AML-193 (cell line): ENCODE data around the gene FAXDC2.

ENCODE experiments used
- DNase-seq, 2 experiments: peaks; one replicate each; lab custom pipeline; 2025; lab: John Stamatoyannopoulos, UW

The FAXDC2 gene

GRCh38 chr5:154797762-154798161 is 52.6 kb downstream of the FAXDC2 start:
- DNase-seq: no peak

DNA sequence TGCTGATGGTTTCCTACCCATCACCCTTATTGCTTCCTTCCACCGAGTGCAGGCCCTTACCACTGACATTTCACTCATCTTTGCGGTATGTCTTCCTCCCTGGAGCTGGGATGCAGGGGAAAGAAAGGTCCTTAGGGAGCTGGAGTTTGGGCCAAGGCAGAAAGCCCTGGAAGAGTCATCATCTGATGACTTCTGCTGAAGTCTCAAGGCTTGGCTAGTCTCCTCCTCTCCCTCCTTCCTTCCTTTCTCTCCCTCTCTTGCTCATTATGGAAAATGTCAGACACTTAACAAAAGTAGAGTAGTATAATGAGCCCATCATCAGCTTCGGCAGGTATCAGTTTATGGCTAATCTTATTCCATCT is 55.2 kb downstream of the FAXDC2 start:
- no peak for DNase-seq

DNA sequence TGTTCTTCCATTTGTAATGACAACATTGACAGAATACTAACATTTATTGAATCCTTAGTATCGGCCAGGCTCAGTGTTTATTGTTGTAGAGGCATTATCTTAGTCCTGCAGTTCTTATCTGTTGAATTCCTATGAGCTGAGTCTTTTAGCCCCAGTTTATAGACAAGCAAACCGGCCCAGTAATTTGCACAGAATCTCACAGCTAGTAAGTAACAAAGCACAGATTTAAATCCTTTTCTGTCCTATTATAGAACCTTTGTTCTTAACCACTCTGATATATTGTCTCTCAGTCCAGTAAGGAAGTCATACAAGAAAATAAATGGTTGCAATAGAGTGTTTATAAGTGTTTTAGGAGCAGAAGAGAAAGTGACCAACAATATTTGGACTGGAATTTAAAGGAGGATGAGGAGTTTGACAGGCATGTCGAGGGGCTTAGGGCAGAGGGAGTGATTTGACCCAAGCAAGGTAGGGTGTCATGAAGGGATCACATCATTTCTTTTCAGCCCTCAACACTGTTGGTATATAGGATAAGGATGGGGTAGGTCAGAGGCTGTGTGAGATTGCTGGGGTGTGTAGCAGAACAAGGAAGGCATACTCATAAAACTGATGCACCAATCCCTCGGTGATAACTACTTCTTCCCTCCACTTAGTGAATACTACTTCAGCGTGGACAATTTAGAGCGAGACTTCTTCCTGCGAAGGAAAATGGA is 55.7 kb downstream of the FAXDC2 start:
- DNase-seq: no peak

DNA sequence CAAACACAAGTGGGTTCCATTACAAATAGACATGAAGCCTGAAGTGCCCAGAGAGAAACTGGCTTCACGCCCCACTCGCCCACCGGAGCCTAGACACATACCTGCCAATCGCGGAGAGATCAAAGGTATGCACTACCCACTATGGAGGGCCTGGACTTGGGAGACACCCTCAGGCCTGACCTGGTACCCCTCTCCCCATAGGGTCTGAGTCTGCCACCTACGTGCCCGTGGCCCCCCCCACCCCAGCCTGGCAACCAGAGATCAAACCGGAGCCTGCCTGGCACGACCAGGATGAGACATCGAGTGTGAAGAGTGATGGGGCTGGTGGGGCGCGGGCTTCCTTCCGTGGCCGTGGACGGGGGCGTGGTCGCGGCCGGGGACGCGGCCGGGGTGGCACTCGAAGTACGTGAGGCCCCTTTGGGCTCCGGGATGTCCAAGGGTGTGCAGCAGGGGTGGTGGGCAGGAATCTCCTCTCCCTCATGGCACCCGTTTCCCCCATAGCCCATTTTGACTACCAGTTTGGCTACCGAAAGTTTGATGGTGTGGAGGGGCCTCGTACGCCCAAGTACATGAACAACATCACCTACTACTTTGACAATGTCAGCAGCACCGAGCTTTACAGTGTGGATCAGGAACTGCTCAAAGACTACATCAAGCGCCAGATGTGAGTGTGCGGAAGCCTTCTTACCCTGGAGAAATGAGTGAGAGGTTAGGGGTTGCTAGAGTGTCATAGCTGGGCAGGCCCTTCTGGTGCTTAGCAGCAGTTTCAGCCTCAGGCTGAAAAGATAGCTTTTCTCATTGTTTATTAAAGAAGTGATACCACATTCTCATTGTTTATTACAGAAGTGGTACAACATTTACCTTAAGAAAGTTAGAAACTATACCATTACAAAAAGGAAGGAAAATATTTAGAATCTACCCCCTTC is 56.5 kb downstream of the FAXDC2 start:
- no peak for DNase-seq

DNA sequence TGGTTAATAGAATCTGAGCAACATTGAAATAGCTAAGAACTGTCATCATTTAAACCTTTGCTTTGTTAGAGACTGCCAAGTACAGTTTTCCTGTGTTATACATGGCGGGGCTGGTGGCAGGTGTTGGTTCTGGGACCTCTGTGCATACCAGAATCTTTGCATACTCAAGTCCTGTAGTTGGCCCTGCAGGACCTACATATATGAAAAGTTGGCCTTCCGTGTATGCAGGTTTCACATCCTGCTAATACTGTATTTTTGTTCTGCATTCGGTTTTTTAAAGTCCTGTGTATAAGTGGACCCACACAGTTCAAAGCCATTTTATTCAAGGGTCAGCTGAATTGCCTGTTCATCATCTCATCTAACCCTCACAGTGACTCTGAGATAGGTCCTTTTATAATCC is 58.9 kb downstream of the FAXDC2 start:
- no peak for DNase-seq

- no peak for DNase-seq
These were observed 62.2 kb downstream of the FAXDC2 start for GRCh38 chr5:154788212-154788611.

GRCh38 chr5:154786414-154786813 is 64.0 kb downstream of the FAXDC2 start:
- DNase-seq: no peak

GRCh38 chr5:154784856-154785255 is 65.5 kb downstream of the FAXDC2 start:
- no peak for DNase-seq

DNA sequence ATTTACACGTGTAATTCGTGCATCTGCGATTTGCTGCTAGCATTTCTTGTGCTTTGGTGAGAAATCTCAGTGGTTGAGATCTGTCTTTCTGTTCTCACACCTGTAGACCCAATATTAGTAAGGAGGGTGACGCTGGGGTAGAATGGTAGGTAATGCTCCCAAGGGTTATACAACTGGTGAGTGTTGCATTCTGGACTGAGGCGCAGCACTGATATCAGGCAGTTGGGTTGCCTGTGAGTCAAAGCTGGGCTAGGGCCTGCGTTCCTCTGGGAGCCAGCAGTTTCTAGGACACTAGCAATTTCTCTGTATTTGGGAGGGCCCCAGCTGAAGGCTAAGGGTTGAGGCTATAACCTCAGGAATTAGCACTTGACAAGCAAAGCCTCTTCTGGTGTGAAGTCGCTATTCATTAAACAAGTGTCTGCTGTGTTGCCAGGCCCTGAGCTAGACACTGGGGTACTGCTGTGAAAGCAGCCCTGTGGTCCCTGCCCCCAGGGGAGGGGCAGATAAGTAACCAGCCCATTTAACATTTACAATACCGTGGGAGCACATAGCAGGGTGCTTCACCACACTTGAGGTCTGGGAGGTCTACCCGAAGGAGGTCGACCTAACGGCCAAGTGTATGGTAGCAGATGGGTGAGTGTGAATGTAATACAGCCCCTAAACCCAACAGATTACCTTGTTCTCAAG is 66.5 kb downstream of the FAXDC2 start:
- no peak for DNase-seq

- no peak for DNase-seq
These were observed 67.4 kb downstream of the FAXDC2 start for GRCh38 chr5:154782812-154783592.

DNA sequence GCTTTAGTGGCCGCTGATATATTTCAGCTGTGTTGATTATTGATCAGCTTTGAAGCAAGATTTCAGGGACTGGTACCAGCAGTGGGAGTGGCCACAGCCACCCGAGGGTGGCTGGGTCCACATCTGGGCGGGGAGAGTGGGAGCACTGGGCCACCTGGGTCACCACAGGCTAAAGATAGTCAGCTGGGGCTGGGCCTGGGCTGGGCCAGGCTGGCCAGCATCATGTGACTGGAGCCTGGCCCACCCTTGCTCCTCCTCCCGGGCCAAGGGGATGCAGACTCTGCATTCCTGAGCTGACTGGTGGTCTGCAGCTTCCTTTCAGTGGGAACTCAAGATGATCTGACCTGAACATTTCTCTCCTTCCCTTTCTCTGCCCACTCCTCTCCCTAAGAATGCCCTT is 68.1 kb downstream of the FAXDC2 start:
- no peak for DNase-seq

- DNase-seq: no peak
These were observed 70.3 kb downstream of the FAXDC2 start for GRCh38 chr5:154780128-154780527.

GRCh38 chr5:154779105-154779504 is 71.3 kb downstream of the FAXDC2 start:
- no peak for DNase-seq

DNA sequence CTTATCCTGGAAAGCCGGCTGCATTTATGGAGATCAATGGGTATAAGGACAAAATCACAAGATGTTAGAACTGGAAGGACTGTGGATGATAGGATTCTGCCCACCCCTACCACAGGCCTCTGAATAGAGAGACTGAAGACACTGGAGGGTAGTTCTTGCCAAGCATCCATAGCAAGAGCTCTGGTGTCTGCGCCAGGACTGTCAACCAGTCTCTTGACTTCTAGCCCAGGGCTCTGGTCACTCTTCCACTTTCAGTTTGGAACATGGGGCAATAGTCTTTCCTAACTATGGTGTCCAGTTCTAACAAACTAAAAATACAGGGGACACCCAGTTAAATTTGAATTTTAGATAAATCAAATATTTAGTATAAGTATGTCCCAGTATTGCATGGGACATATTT is 71.9 kb downstream of the FAXDC2 start:
- DNase-seq: no peak

DNA sequence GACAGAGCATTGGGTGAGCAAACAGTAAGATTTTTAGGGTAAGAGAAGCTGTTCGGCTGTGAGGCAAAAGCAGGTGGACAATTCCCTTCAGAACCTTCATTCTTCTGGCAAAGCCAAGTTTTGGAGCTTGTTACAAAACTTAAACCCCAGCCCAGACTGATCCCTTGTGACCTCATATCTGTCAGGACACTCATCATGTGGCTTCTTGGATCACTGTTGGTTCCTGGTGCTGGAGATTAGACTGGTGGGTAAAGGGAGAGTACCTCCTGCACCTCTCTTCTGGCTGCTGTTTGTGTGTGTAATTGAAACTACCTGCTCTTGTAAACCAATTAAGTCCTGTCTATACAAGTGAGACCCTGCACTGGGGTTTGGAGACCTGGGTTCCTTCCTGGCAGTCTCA is 74.2 kb downstream of the FAXDC2 start:
- no peak for DNase-seq

GRCh38 chr5:154773326-154773725 is 77.1 kb downstream of the FAXDC2 start:
- no peak for DNase-seq

DNA sequence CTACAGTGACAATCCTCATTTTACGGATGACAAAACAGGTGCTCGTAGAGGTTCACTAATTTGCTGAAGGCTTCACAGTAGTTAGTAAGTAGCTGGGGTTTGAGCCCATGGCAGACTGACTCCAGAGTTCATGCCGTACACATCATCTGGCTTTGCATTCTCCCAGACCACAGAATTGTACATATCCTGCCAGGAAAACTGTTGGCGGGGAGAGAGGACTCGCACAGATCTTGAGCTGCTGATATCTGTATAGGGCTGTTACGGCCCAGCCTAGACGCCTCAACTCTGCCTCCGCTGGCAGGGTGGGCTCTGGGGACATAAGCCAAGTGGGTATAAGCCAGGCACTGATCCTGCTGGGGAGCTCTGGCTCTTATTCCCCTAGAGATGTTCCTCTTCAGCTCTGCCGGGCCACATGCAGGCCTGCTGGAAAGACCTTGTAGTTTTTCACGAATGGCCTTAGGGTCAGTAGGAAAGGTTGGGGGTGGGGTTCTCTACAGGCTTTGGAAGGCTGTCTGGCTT is 79.0 kb downstream of the FAXDC2 start:
- no peak for DNase-seq

GRCh38 chr5:154770111-154770510 is 80.3 kb downstream of the FAXDC2 start:
- no peak for DNase-seq
